ENCODE results near the gene KDM8.

DNA sequence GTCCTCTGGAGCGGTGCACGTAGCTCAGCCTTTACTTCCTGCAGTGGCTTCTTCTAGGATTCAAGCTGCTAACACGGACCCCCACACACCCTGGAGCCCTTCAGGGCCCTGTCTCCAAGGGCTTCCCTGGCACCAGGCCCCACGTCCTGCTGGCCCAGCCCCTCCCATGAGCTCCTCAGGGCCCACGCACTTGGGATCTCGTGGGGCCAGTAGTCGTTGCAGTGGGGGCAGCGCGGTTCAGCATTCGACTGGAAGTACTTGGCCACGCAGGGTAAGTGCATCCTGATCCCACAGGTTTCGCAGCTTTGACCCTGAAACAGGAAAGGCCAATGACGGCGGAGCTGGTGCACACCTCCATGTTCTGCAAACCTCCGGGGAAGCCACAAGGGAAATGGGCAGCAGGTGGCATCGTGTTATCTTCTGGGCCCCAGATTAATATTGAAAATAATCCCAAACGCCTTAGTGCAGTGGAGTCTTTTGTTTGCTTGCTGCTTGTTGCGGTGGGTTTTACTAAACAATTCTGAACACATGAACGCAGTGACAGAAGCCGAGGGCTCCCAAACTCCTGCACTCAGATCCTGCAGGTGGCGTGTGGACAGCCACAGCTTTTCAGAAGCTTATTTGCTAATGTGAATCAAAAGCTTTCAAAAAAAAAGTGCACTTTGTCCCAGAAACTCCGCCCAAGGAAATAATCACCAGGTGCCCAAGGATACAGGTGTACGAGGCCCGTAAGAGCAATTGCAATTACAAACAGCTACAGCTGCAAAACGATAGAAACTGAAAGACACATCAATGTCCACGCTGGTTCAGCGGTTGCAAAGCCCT, 22.4 kb downstream of the KDM8 start:
- TF ChIP-seq POLR2A (IDR thresholded peaks at IDR 0.05) (peak in 1 of 3 donors; percentile 32), CTCF (IDR thresholded peaks at IDR 0.05) (peak in 4 of 7 experiments; percentile 20 to 37 (median 32))
